Measurements from ENCODE around the gene PRKCB. TPM values are rescaled to one million over a fixed set of nuclear protein-coding genes. Genes with fewer than 3 reads are reported as not detected.

Gene PRKCB
- total and polyA plus RNA-seq, 3 donors from 2014 or later: 25.5 to 49.7 (median 26.6) TPM

- intact Hi-C loops (cut with DNase I; ENCODE audit: low total_unique reads): no loop called here
- WGBS, 2 donors: 16 to 41% methylated on average over 7 to 8 of the region's 8 CpGs
- Histone ChIP-seq H3K4me3 (no peak overlapping the region), H3K9me3 (no peaks in the 10 kb centered on the region), H3K36me3 (ENCODE audit: low read depth, missing control alignments) (no peaks in the 10 kb centered on the region), H3K27me3 (no peaks in the 10 kb centered on the region), H3K27ac (no peak overlapping the region), H3K4me1 (peaks cover 13% of the 10 kb centered on the region)
- TF ChIP-seq POLR2A (IDR thresholded peaks at IDR 0.05): no peak
- TF ChIP-seq CTCF (IDR thresholded peaks at IDR 0.05): no peak
- DNase-seq: peak; percentile 76
Measured at GRCh38 chr16:23905027-23905426, 69.2 kb downstream of the PRKCB start.

GRCh38 chr16:23907457-23907902, 71.7 kb downstream of the PRKCB start:
- 69 to 84% methylated on average over 5 of the region's 5 CpGs for WGBS, 2 donors
- Histone ChIP-seq H3K27me3 (no peaks in the 10 kb centered on the region), H3K4me1 (peaks cover 4% of the 10 kb centered on the region), H3K4me3 (no peak overlapping the region), H3K27ac (no peak overlapping the region), H3K36me3 (ENCODE audit: low read depth, missing control alignments) (no peaks in the 10 kb centered on the region), H3K9me3 (no peaks in the 10 kb centered on the region)
- TF ChIP-seq CTCF (IDR thresholded peaks at IDR 0.05) (no peak), POLR2A (IDR thresholded peaks at IDR 0.05) (no peak)
- intact Hi-C loops (cut with DNase I; ENCODE audit: low total_unique reads): no loop called here
- no peak for DNase-seq

GRCh38 chr16:23907903-23908302, 72.1 kb downstream of the PRKCB start:
- 54 to 67% methylated on average over 7 of the region's 7 CpGs for WGBS, 2 donors

GRCh38 chr16:23908790-23909189, 73.0 kb downstream of the PRKCB start:
- DNase-seq: no peak
- Histone ChIP-seq H3K27ac (no peak overlapping the region), H3K9me3 (no peaks in the 10 kb centered on the region), H3K4me1 (peaks cover 4% of the 10 kb centered on the region), H3K36me3 (ENCODE audit: low read depth, missing control alignments) (no peaks in the 10 kb centered on the region), H3K27me3 (no peaks in the 10 kb centered on the region), H3K4me3 (no peak overlapping the region)
- intact Hi-C loops (cut with DNase I; ENCODE audit: low total_unique reads): no loop called here
- TF ChIP-seq POLR2A (IDR thresholded peaks at IDR 0.05) (no peak), CTCF (IDR thresholded peaks at IDR 0.05) (no peak)
- 81 to 82% methylated on average over 9 of the region's 9 CpGs for WGBS, 2 donors

More at GRCh38 chr16:23907903-23908302, 72.1 kb downstream of the PRKCB start:
- Histone ChIP-seq H3K27me3 (no peaks in the 10 kb centered on the region), H3K4me1 (peaks cover 4% of the 10 kb centered on the region), H3K4me3 (no peak overlapping the region), H3K36me3 (ENCODE audit: low read depth, missing control alignments) (no peaks in the 10 kb centered on the region), H3K9me3 (no peaks in the 10 kb centered on the region), H3K27ac (no peak overlapping the region)
- TF ChIP-seq CTCF (IDR thresholded peaks at IDR 0.05) (no peak), POLR2A (IDR thresholded peaks at IDR 0.05) (no peak)
- intact Hi-C loops (cut with DNase I; ENCODE audit: low total_unique reads): no loop called here
- no peak for DNase-seq

- no peak overlapping the region for H3K27ac ChIP-seq
Measured at GRCh38 chr16:23909792-23910418, 74.1 kb downstream of the PRKCB start.

More at GRCh38 chr16:23909792-23910418, 74.1 kb downstream of the PRKCB start:
- TF ChIP-seq CTCF (IDR thresholded peaks at IDR 0.05): no peak
- no peak for TF ChIP-seq POLR2A (IDR thresholded peaks at IDR 0.05)
- Histone ChIP-seq H3K4me1 (no peaks in the 10 kb centered on the region), H3K9me3 (no peaks in the 10 kb centered on the region), H3K27me3 (no peaks in the 10 kb centered on the region), H3K36me3 (ENCODE audit: low read depth, missing control alignments) (no peaks in the 10 kb centered on the region), H3K4me3 (no peak overlapping the region)
- 86 to 92% methylated on average over 8 of the region's 8 CpGs for WGBS, 2 donors
- no peak for DNase-seq
- intact Hi-C loops (cut with DNase I; ENCODE audit: low total_unique reads): no loop called here

All from testis (tissue), 3 donors.